Thymus (tissue), 11 donors: Measurements from ENCODE around the gene HSP90B1. TPM values are rescaled to one million over a fixed set of nuclear protein-coding genes. Genes with fewer than 3 reads are reported as not detected.
A peak's percentile ranks its signal among the peaks of the same experiment; 100 is the strongest.

ENCODE experiments used
- DNase-seq, 9 donors: peaks; one replicate each; pipeline ENCODE4 v3.0.0-alpha.2; 2013; ENCODE audit warnings: low spot score in 9 of 9, low read depth in 6 of 9, missing footprints in 1 of 9
- H3K27ac ChIP-seq, 2 donors: one replicate each; pipeline ENCODE4 v1.5.1; 2013; ENCODE audit warnings: control low read depth in 1 of 2, low read depth in 1 of 2, low read length in 1 of 2, mild to moderate bottlenecking in 1 of 2, moderate library complexity in 1 of 2
- H3K27me3 ChIP-seq, 2 donors: one replicate each; pipeline ENCODE4 v1.5.1; 2013; ENCODE audit warnings: low read length in 1 of 2; ENCODE audit not compliant: control insufficient read depth in 2 of 2, insufficient read depth in 1 of 2
- H3K36me3 ChIP-seq, 2 donors: one replicate each; pipeline ENCODE4 v1.5.1; 2013; ENCODE audit warnings: low read length in 1 of 2, mild to moderate bottlenecking in 1 of 2, moderate library complexity in 1 of 2; ENCODE audit not compliant: control insufficient read depth in 2 of 2, insufficient read depth in 2 of 2
- H3K4me1 ChIP-seq, 2 donors: one replicate each; pipeline ENCODE4 v1.5.1; 2013; ENCODE audit warnings: low read length in 2 of 2; ENCODE audit not compliant: control insufficient read depth in 2 of 2, insufficient read depth in 2 of 2
- H3K4me3 ChIP-seq, 2 donors: one replicate each; pipeline ENCODE4 v1.5.1; 2013; ENCODE audit warnings: low read length in 2 of 2, control low read depth in 1 of 2, mild to moderate bottlenecking in 1 of 2
- H3K9me3 ChIP-seq, 2 donors: one replicate each; pipeline ENCODE4 v1.5.1; 2013; ENCODE audit warnings: low read length in 1 of 2, mild to moderate bottlenecking in 1 of 2; ENCODE audit not compliant: control insufficient read depth in 2 of 2, insufficient read depth in 1 of 2
- WGBS: extraction: QIAGEN DNeasy Blood & Tissue Kit; methylation state at CpG from one replicate; pipeline ENCODE4 v1.1.7; 2013; 5-methylcytosine and 5-hydroxymethylcytosine counted together
- polyA plus RNA-seq: library from polyadenylated mRNA; stranded (reverse); fragments of 200-250 nt; gene quantifications from one replicate; pipeline ENCODE4 v1.2.3, GENCODE V29; 2013
- total RNA-seq: library from RNA; stranded (reverse); fragments of 120-200 nt; gene quantifications from one replicate; pipeline ENCODE4 v1.2.4, GENCODE V29; 2013
- donor health status: healthy.

The HSP90B1 gene
- total and polyA plus RNA-seq, 2 donors: 309 to 467 TPM

- no peaks in the 10 kb centered on the region for H3K9me3 ChIP-seq
- DNase-seq: no peak
- WGBS: 98% methylated on average over 3 of the region's 3 CpGs
- H3K36me3 ChIP-seq: peaks cover 49 to 93% of the 10 kb centered on the region in 2 donors
- no peak overlapping the region for H3K27ac ChIP-seq
- no peak overlapping the region for H3K4me3 ChIP-seq
- H3K27me3 ChIP-seq: no peaks in the 10 kb centered on the region
- peaks cover 6 to 9% of the 10 kb centered on the region in 2 donors for H3K4me1 ChIP-seq
Observed at GRCh38 chr12:103936679-103937078, 6.5 kb downstream of the HSP90B1 start.

DNA sequence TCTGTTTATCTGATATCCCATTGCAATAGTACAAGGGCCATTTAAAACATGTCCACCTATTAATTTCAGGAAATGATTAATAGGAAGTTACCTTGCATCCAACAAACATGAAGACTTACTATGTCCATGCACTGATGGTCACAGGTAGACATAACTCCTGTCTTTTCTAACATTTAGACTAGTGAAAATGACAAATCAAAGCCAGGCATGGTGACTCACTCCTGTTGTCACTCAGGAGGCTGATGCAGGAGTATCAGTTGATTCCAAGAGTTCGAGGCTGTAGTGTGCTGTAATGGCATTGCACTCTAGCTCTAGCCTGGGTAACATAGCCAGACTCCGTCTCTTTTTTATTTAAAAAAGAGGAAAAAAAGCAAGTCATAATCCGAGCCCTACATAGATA lies 14.8 kb downstream of the HSP90B1 start:
- Histone ChIP-seq H3K27me3 (no peaks in the 10 kb centered on the region), H3K4me3 (no peak overlapping the region), H3K36me3 (peaks cover 66 to 96% of the 10 kb centered on the region in 2 donors), H3K27ac (no peak overlapping the region), H3K4me1 (peaks cover 0 to 4% of the 10 kb centered on the region in 2 donors), H3K9me3 (no peaks in the 10 kb centered on the region)
- DNase-seq: no peak
- 83% methylated on average over 3 of the region's 3 CpGs for WGBS

DNA sequence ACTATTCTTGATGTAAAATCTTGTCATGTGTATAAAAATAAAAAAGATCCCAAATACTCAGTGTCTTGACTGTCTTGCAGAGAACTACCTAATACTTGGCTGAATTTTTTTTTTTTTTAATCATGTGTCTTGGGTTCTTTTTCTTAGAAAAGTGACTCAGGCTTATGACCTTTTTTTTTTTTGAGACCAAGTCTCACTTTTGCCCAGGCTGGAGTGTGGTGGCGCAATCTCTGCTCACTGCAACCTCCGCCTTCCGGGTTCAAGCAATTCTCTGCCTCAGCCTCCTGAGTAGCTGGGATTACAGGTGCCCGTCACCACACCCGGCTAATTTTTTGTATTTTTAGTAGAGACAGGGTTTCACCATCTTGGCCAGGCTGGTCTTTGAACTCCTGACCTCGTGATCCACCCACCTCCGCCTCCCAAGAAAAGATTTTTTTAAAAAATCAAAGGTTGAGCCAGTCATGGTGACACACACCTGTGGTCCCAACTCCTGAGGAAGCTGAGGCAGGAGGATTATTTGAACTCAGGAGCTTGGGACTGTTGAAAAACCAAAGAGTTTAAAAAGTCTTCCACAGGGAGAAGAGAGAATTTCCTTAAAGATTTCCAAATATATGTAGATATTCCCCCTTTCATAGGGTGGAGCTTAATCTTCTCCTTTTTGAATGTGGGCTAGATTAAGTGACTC lies 17.8 kb downstream of the HSP90B1 start:
- H3K36me3 ChIP-seq: peaks cover 61 to 97% of the 10 kb centered on the region in 2 donors
- 98% methylated on average over 7 of the region's 7 CpGs for WGBS
- DNase-seq: no peak
- no peak overlapping the region for H3K4me3 ChIP-seq
- no peaks in the 10 kb centered on the region for H3K27me3 ChIP-seq
- no peaks in the 10 kb centered on the region for H3K9me3 ChIP-seq
- H3K27ac ChIP-seq: no peak overlapping the region
- H3K4me1 ChIP-seq: peaks cover 0 to 4% of the 10 kb centered on the region in 2 donors

GRCh38 chr12:103948746-103949406 lies 18.7 kb downstream of the HSP90B1 start:
- Histone ChIP-seq H3K27ac (no peak overlapping the region), H3K4me1 (peaks cover 0 to 4% of the 10 kb centered on the region in 2 donors), H3K4me3 (no peak overlapping the region), H3K36me3 (peaks cover 63 to 96% of the 10 kb centered on the region in 2 donors), H3K9me3 (no peaks in the 10 kb centered on the region), H3K27me3 (no peaks in the 10 kb centered on the region)
- WGBS: 76% methylated on average over 13 of the region's 13 CpGs
- DNase-seq: no peak

GRCh38 chr12:103952497-103952896 lies 22.3 kb downstream of the HSP90B1 start:
- no peak overlapping the region for H3K27ac ChIP-seq
- no peaks in the 10 kb centered on the region for H3K9me3 ChIP-seq
- H3K4me1 ChIP-seq: peaks cover 7 to 16% of the 10 kb centered on the region in 2 donors
- WGBS: 50% methylated on average over 1 of the region's 1 CpG
- no peaks in the 10 kb centered on the region for H3K27me3 ChIP-seq
- H3K36me3 ChIP-seq: peaks cover 39 to 67% of the 10 kb centered on the region in 2 donors
- no peak for DNase-seq
- H3K4me3 ChIP-seq: no peak overlapping the region

DNA sequence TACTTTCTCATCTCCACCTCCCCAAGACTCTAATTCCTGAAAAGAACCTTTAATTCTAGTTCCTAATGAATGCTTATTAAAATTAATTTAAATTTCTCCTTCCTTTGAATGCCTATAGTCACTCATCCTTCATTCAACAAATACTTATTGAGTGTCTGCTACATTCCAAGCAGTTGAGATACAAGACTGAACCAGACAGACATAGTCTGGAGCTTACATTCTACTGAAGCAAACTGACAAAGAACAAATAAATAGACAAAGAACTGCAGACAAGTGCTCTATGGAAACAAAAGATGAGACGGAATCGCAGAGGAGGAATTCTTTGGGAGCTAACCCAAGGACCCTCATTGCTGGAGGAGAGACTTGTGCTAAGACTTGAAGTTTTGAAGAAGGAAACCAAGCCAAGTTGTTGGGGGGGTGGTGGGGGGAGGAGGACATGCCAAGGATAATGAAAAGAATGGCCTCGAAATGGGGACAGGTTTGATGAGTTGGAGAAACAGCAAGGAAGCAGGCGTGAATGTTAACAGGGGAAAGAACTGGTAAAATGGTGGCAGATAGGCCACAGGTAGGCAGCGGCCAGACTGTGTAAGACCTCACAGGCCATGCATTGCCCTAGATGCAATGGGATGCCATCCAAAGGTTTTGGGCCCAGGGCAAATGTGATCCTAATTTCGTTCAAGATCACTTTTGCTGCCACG lies 25.8 kb downstream of the HSP90B1 start:
- H3K9me3 ChIP-seq: no peaks in the 10 kb centered on the region
- peak overlapping the region; percentile 87 to 88 for H3K4me3 ChIP-seq
- no peak overlapping the region for H3K27ac ChIP-seq
- H3K27me3 ChIP-seq: no peaks in the 10 kb centered on the region
- WGBS: 41% methylated on average over 7 of the region's 7 CpGs
- H3K36me3 ChIP-seq: peaks cover 19 to 33% of the 10 kb centered on the region in 2 donors
- peaks cover 7 to 15% of the 10 kb centered on the region in 2 donors for H3K4me1 ChIP-seq
- DNase-seq: peak in 2 of 9 donors; percentile 2 to 34

GRCh38 chr12:103956509-103957027 lies 26.4 kb downstream of the HSP90B1 start:
- H3K27me3 ChIP-seq: no peaks in the 10 kb centered on the region
- H3K4me3 ChIP-seq: peak overlapping the region; percentile 87 to 88
- under 1% methylated on average over 31 of the region's 31 CpGs for WGBS
- peak overlapping the region; percentile 86 to 92 for H3K27ac ChIP-seq
- H3K9me3 ChIP-seq: no peaks in the 10 kb centered on the region
- peak in 2 of 9 donors; percentile 7 to 13 for DNase-seq
- peaks cover 19 to 28% of the 10 kb centered on the region in 2 donors for H3K36me3 ChIP-seq
- H3K4me1 ChIP-seq: peaks cover 7 to 15% of the 10 kb centered on the region in 2 donors

DNA sequence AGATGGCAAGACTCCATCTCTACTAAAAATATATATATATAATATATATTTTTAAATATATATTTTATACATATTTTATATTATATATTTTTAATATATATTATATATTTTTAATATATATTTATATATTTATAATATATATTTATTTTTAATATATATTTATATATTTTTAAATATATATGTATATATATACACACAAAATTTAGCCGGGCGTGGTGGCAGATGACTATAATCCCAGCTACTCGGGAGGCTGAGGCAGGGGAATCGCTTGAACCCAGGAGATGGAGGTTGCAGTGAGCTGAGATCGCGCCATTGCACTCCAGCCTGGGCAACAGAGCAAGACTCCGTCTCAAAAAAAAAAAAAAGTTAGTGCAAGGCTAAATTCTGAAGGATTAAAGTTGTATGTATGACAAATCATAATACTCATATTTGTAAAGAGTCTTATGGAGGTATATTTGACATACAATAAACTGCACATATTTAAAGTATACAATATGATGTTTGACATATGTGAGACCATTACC lies 27.7 kb downstream of the HSP90B1 start:
- peak overlapping the region; percentile 86 to 92 for H3K27ac ChIP-seq
- no peak for DNase-seq
- H3K9me3 ChIP-seq: no peaks in the 10 kb centered on the region
- no peaks in the 10 kb centered on the region for H3K27me3 ChIP-seq
- H3K4me3 ChIP-seq: peak overlapping the region in 1 of 2 donors; percentile 87
- peaks cover 13 to 15% of the 10 kb centered on the region in 2 donors for H3K36me3 ChIP-seq
- 97% methylated on average over 7 of the region's 7 CpGs for WGBS
- peaks cover 7 to 15% of the 10 kb centered on the region in 2 donors for H3K4me1 ChIP-seq
